ENCODE results near the gene MGLL. TPM values are rescaled to one million over a fixed set of nuclear protein-coding genes. Genes with fewer than 3 reads are reported as not detected.
A peak's percentile ranks its signal among the peaks of the same experiment; 100 is the strongest.
"Not testable (repeated sequence)": the region's sequence is repeated elsewhere in the genome, so short reads cannot be mapped to it uniquely, and the experiment has no call there.

MGLL gene
- total RNA-seq, 3 donors from 2014 or later = 25.8 to 79.5 (median 30.2) TPM

DNA sequence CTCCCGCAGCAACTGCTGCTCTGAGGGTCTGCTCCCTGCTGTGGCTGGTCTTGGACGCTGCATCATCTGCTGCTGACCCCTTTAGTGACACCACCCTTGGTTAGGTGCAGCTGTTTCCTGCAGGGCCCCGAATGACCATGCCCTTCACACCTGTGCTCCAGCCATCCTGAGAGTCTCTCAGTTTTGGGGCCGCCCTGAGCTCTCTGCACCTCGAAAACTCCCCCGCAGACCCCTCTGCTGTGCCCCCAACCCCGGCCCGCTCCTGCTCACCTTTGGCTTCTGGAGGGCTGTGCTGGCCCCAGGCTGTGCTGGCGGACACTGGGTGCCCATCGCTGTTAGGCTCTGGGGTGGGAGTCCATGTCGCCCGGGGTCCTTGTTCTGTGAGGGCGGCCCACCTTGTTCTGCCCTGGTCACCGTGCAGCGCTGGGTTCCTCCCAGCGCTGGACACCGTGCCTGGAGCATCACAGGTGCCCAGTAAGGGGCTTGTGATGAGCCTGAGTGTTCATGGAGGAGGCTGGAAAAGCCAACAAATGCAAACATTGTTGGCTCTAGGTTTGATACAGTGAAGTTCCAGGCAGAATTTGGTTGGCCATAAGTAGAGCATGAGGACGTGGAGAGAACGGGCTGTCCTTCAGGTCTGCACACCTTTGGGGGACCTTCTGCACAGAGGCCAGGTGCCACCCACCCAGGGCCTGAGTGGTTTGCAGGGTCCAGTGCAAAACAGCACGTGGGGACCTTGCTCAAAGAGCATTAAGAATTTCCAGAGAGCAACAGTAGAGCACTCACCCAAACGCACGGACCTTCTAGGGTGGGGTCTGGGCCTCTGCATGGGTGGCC, 137.2 kb downstream of the MGLL start:
- H3K27ac ChIP-seq = no peak overlapping the region
- TF ChIP-seq POLR2A (IDR thresholded peaks at IDR 0.05) (no peak), CTCF (IDR thresholded peaks at IDR 0.05) (no peak), POLR2AphosphoS5 (IDR thresholded peaks at IDR 0.05) (no peak)
- H3K36me3 ChIP-seq = no peaks in the 10 kb centered on the region
- peak in 1 of 2 donors; percentile 30 for DNase-seq (ENCODE audit: low spot score in 2 of 2)
- H3K27me3 ChIP-seq = no peaks in the 10 kb centered on the region
- H3K4me3 ChIP-seq = no peak overlapping the region
- intact Hi-C loops (cut with DNase I; ENCODE audit: low total_unique reads) = no loop called here
- H3K4me1 ChIP-seq = no peaks in the 10 kb centered on the region
- no peaks in the 10 kb centered on the region for H3K9me3 ChIP-seq

GRCh38 chr3:127682561-127682960, 139.8 kb downstream of the MGLL start:
- Histone ChIP-seq H3K4me3 (no peak overlapping the region), H3K27me3 (no peaks in the 10 kb centered on the region), H3K9me3 (no peaks in the 10 kb centered on the region), H3K4me1 (no peaks in the 10 kb centered on the region), H3K36me3 (no peaks in the 10 kb centered on the region), H3K27ac (no peak overlapping the region)
- peak in 1 of 2 donors; percentile 35 for DNase-seq (ENCODE audit: low spot score in 2 of 2)
- TF ChIP-seq POLR2A (IDR thresholded peaks at IDR 0.05) (no peak), POLR2AphosphoS5 (IDR thresholded peaks at IDR 0.05) (no peak), CTCF (IDR thresholded peaks at IDR 0.05) (no peak)
- intact Hi-C loops (cut with DNase I; ENCODE audit: low total_unique reads) = no loop called here

DNA sequence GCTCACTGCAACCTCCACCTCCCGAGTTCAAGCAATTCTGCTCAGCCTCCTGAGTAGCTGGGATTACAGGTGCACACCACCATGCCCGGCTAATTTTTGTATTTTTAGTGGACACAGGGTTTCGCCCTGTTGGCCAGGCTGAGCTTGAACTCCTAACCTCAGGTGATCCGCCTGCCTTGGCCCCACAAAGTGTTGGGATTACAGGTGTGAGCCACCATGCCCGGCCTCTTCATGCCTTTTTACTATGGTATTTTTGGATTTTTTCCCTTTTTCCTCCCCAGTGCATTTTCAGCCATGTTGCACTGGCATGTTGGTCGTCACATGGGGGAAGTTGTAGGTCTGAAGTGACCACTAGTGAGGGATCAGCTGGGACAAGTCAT, 140.2 kb downstream of the MGLL start:
- H3K36me3 ChIP-seq; H3K4me1 ChIP-seq; H3K9me3 ChIP-seq; H3K4me3 ChIP-seq; intact Hi-C loops (cut with DNase I; ENCODE audit: low total_unique reads); H3K27me3 ChIP-seq; H3K27ac ChIP-seq: not testable (repeated sequence)
- peak in 1 of 2 donors; percentile 36 for DNase-seq (ENCODE audit: low spot score in 2 of 2)

DNA sequence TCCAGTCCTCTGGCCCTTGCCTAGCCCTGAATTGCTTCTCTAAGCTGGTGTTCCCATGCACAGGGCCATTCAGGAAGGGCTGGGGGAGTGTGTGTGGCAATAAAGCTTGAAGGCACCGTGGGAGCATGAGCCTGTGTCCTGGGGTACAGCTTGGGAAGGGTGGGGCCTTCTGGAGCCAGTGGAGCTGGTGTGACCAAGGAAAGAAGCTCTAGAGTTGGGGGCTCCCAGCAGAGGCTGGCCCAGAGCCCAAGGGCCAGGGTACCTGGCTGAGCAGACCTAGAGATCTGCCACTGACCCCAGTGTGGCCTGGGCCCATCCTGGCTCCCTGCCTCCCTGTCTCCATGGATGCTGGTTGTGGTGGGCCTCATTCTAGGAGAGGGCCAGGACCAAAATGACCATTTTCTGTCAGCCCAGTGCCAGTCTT, 141.5 kb downstream of the MGLL start:
- no peaks in the 10 kb centered on the region for H3K27me3 ChIP-seq
- TF ChIP-seq POLR2A (IDR thresholded peaks at IDR 0.05) (no peak), POLR2AphosphoS5 (IDR thresholded peaks at IDR 0.05) (no peak), CTCF (IDR thresholded peaks at IDR 0.05) (no peak)
- H3K36me3 ChIP-seq = peaks cover 6% of the 10 kb centered on the region
- no peak overlapping the region for H3K27ac ChIP-seq
- peak in 1 of 2 donors; percentile 16 for DNase-seq (ENCODE audit: low spot score in 2 of 2)
- intact Hi-C loops (cut with DNase I; ENCODE audit: low total_unique reads) = no loop called here
- no peak overlapping the region for H3K4me3 ChIP-seq
- H3K9me3 ChIP-seq = no peaks in the 10 kb centered on the region
- no peaks in the 10 kb centered on the region for H3K4me1 ChIP-seq

GRCh38 chr3:127680146-127680661, 142.1 kb downstream of the MGLL start:
- DNase-seq (ENCODE audit: low spot score in 2 of 2) = no peak
- Histone ChIP-seq H3K9me3 (no peaks in the 10 kb centered on the region), H3K27me3 (no peaks in the 10 kb centered on the region), H3K4me3 (no peak overlapping the region), H3K36me3 (peaks cover 6% of the 10 kb centered on the region), H3K27ac (peak overlapping the region in 1 of 2 donors; percentile 25), H3K4me1 (no peaks in the 10 kb centered on the region)
- TF ChIP-seq CTCF (IDR thresholded peaks at IDR 0.05) = no peak
- TF ChIP-seq POLR2A (IDR thresholded peaks at IDR 0.05) = no peak
- intact Hi-C loops (cut with DNase I; ENCODE audit: low total_unique reads) = no loop called here

All from breast epithelium (tissue), 4 donors.